ENCODE measurements around the gene KRT20. TPM values are rescaled to one million over a fixed set of nuclear protein-coding genes. Genes with fewer than 3 reads are reported as not detected.

Gene KRT20
- total and polyA plus RNA-seq, 2 of the 13 experiments (the other 11 are each of a cell fraction or from before 2014, with no cell fraction given): 0.13 to 0.20 TPM

DNA sequence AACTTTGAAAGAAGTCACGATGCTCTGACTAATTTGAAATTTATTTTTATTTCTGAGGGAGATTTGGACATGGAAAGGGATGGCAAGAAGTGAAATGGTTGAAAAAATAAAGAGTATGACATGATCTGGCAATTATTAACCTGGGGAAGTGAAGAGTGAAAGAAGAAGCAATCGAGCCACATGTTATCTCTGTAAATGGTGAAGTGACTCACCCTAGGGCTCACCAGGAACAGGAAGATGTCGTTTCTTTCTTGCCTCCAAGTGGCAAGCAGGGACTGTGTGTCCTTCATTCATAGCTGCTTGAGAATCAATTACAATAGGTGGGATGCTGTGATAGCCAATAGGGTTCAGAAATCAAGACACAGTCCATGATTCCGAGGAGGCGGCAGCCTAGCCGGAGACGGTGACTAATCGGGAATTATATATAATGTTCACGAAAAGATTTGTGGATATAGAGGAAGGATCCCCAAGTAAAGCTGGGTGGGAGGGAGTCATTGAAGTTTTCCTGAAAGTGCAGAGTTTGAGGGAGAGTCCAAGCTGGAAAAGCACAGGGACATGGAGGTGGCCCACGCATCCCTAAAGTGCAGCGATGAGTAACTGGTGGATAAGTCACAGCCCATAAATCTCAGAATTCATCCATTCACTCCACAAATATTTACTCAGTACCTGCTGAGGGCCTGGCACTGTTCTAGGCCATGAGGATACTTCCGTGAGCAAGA lies 18.2 kb upstream of the KRT20 start (continued):
- TF ChIP-seq ZHX2 (IDR thresholded peaks at IDR 0.05; ENCODE audit: low read depth): peak; percentile 51; the same call in 1 of the 2 replicates
- no peak for TF ChIP-seq ZHX2 (CRISPR knock-in tag; IDR thresholded peaks at IDR 0.05; ENCODE audit: borderline replicate concordance)
- TF ChIP-seq, protein P1, sequence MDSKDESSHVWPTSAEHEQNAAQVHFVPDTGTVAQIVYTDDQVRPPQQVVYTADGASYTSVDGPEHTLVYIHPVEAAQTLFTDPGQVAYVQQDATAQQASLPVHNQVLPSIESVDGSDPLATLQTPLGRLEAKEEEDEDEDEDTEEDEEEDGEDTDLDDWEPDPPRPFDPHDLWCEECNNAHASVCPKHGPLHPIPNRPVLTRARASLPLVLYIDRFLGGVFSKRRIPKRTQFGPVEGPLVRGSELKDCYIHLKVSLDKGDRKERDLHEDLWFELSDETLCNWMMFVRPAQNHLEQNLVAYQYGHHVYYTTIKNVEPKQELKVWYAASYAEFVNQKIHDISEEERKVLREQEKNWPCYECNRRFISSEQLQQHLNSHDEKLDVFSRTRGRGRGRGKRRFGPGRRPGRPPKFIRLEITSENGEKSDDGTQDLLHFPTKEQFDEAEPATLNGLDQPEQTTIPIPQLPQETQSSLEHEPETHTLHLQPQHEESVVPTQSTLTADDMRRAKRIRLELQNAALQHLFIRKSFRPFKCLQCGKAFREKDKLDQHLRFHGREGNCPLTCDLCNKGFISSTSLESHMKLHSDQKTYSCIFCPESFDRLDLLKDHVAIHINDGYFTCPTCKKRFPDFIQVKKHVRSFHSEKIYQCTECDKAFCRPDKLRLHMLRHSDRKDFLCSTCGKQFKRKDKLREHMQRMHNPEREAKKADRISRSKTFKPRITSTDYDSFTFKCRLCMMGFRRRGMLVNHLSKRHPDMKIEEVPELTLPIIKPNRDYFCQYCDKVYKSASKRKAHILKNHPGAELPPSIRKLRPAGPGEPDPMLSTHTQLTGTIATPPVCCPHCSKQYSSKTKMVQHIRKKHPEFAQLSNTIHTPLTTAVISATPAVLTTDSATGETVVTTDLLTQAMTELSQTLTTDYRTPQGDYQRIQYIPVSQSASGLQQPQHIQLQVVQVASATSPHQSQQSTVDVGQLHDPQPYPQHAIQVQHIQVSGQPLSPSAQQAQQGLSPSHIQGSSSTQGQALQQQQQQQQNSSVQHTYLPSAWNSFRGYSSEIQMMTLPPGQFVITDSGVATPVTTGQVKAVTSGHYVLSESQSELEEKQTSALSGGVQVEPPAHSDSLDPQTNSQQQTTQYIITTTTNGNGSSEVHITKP (CRISPR knock-in tag; IDR thresholded peaks at IDR 0.05; ENCODE audit: low read depth): peak; percentile 60; the same call in 1 of the 2 replicates

Measured in HepG2 (cell line).